ENCODE data around the gene GAK. TPM values are rescaled to one million over a fixed set of nuclear protein-coding genes. Genes with fewer than 3 reads are reported as not detected.

GAK gene
- polyA plus RNA-seq, 2 donors: 82.3 to 147 TPM

DNA sequence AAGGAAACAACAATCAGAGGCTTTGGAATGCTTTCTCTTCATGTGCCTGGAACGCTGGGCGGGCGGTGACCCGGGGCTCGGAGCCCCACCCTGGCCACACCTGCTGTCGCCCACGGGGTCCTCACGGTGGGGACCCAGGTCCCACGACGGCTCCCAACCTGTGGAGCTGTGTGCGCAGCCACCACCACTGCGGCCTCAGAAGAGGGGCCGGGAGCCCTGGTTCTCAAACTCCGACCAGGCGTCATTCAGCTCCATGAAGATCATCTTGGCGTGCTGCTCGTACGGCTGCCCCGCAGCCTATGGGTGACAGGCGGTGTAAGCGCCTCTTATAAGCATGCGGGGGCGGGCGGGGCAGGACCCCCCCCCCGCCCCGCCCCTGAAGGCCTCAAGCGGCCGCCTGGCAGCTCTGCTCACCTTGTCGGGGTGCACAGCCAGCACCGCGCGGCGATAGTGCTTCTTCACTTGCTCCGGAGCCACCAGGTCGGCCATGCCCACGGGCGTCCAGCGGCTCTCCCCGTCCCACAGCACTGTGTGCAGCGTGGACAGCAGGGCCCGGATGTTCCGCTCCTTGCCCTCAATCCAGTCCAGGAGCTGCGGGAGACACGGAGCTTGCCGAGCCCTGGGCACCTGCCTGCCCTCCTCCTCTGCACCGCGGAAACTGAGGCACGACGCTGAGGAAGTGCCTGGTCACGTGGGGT, 82.5 kb downstream of the GAK start:
- WGBS, 2 donors: 95% methylated on average over 48 to 50 of the region's 50 CpGs
- Histone ChIP-seq H3K4me1 (ENCODE audit: control insufficient read depth in 2 of 2, insufficient read depth in 2 of 2, low read length in 1 of 2) (no peaks in the 10 kb centered on the region), H3K27me3 (ENCODE audit: control insufficient read depth in 1 of 2, insufficient read depth in 2 of 2, low read length in 2 of 2) (no peaks in the 10 kb centered on the region), H3K36me3 (ENCODE audit: control insufficient read depth in 2 of 2, insufficient read depth in 2 of 2, low read length in 1 of 2) (peaks cover 0 to 52% of the 10 kb centered on the region in 2 donors), H3K9me3 (ENCODE audit: control insufficient read depth in 2 of 2, insufficient read depth in 1 of 2, low read depth in 1 of 2, low read length in 1 of 2) (no peaks in the 10 kb centered on the region), H3K27ac (ENCODE audit: low read depth in 2 of 2, low read length in 1 of 2) (no peak overlapping the region), H3K4me3 (ENCODE audit: low read depth in 1 of 2, low read length in 2 of 2) (no peak overlapping the region)

DNA sequence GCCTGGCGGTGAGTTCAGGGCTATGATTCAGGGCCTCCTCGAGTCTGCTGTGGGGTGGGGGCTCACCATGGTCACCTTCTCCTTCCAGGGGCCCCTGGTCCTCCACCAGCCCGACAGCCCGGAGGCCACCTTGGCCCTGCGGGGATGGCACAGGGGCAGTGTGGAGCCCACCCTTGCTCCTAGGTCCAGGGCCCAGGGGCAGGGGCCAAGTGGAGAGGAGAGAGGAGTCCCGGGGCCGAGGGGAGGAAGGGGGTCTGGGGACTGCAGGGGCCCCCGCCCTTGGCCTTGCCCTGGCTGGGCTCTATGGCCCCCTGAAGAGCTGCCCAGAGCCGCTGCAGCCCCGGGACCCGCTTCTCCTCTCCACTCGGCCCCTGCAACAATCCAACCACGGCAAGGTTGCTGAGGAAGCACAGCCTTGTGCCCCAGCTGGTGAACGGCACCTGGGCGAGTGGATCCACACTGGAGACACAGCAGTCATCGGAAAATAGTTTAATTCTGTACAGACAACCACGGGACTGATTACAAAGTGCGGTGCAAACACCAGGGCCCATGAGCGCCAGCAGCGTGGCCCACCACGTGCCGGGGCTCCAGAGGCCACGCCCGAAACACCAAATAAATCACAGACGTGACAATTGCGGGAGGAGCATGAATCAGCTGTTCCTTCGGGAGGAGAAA, 83.2 kb downstream of the GAK start:
- peaks cover 0 to 55% of the 10 kb centered on the region in 2 donors for H3K36me3 ChIP-seq (ENCODE audit: control insufficient read depth in 2 of 2, insufficient read depth in 2 of 2, low read length in 1 of 2)
- WGBS, 2 donors: 83 to 86% methylated on average over 24 to 27 of the region's 27 CpGs

DNA sequence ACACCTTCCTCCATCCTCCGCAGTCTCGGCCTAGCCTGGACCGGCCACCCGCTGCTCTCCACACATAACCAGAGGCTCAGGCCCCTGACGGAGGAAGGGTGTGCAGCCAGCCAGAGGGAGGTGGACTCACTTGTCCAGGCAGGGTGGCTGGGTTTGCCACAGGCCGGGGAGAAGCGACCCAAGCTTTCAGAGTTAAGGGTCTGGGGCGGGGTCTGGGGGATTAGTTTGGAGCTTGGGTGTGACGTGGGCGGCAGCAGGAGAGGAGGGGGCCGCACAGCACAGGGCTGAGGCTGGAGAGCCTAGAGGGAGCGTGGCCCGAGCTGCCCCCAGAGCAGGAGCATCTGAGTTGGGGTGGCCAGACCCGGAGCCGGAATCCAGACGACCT, 83.8 kb downstream of the GAK start:
- H3K27me3 ChIP-seq (ENCODE audit: control insufficient read depth in 1 of 2, insufficient read depth in 2 of 2, low read length in 2 of 2): no peaks in the 10 kb centered on the region
- WGBS, 2 donors: 90 to 92% methylated on average over 16 of the region's 16 CpGs
- peaks cover 0 to 52% of the 10 kb centered on the region in 2 donors for H3K36me3 ChIP-seq (ENCODE audit: control insufficient read depth in 2 of 2, insufficient read depth in 2 of 2, low read length in 1 of 2)
- no peak overlapping the region for H3K4me3 ChIP-seq (ENCODE audit: low read depth in 1 of 2, low read length in 2 of 2)
- no peaks in the 10 kb centered on the region for H3K4me1 ChIP-seq (ENCODE audit: control insufficient read depth in 2 of 2, insufficient read depth in 2 of 2, low read length in 1 of 2)
- no peak overlapping the region for H3K27ac ChIP-seq (ENCODE audit: low read depth in 2 of 2, low read length in 1 of 2)
- no peaks in the 10 kb centered on the region for H3K9me3 ChIP-seq (ENCODE audit: control insufficient read depth in 2 of 2, insufficient read depth in 1 of 2, low read depth in 1 of 2, low read length in 1 of 2)

More for the DNA sequence above, 83.2 kb downstream of the GAK start:
- H3K27ac ChIP-seq (ENCODE audit: low read depth in 2 of 2, low read length in 1 of 2): no peak overlapping the region
- H3K9me3 ChIP-seq (ENCODE audit: control insufficient read depth in 2 of 2, insufficient read depth in 1 of 2, low read depth in 1 of 2, low read length in 1 of 2): no peaks in the 10 kb centered on the region
- no peaks in the 10 kb centered on the region for H3K27me3 ChIP-seq (ENCODE audit: control insufficient read depth in 1 of 2, insufficient read depth in 2 of 2, low read length in 2 of 2)
- no peaks in the 10 kb centered on the region for H3K4me1 ChIP-seq (ENCODE audit: control insufficient read depth in 2 of 2, insufficient read depth in 2 of 2, low read length in 1 of 2)
- H3K4me3 ChIP-seq (ENCODE audit: low read depth in 1 of 2, low read length in 2 of 2): no peak overlapping the region

DNA sequence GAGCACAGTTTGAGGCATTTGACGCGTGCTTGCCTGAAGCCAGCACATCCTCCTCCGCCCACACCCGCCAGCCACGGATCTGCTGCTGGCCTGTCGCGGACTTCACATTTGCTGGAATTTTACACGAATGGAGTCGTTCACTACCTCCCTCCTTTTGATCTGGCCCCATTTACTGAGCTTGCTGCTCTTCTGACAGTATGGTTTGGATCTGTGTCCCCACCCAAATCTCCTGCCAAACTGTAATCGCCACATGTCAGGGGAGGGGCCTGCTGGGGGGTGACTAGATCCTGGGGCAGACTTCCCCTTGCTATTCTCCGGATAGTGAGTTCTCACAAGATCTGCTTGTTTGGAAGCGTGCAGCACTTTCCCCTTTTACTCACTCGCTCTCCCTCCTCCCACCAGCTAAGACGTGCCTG, 86.3 kb downstream of the GAK start:
- no peaks in the 10 kb centered on the region for H3K9me3 ChIP-seq (ENCODE audit: control insufficient read depth in 2 of 2, insufficient read depth in 1 of 2, low read depth in 1 of 2, low read length in 1 of 2)
- H3K4me3 ChIP-seq (ENCODE audit: low read depth in 1 of 2, low read length in 2 of 2): no peak overlapping the region
- no peaks in the 10 kb centered on the region for H3K27me3 ChIP-seq (ENCODE audit: control insufficient read depth in 1 of 2, insufficient read depth in 2 of 2, low read length in 2 of 2)
- peaks cover 0 to 34% of the 10 kb centered on the region in 2 donors for H3K36me3 ChIP-seq (ENCODE audit: control insufficient read depth in 2 of 2, insufficient read depth in 2 of 2, low read length in 1 of 2)
- no peaks in the 10 kb centered on the region for H3K4me1 ChIP-seq (ENCODE audit: control insufficient read depth in 2 of 2, insufficient read depth in 2 of 2, low read length in 1 of 2)
- 59 to 74% methylated on average over 14 of the region's 14 CpGs for WGBS, 2 donors
- no peak overlapping the region for H3K27ac ChIP-seq (ENCODE audit: low read depth in 2 of 2, low read length in 1 of 2)

DNA sequence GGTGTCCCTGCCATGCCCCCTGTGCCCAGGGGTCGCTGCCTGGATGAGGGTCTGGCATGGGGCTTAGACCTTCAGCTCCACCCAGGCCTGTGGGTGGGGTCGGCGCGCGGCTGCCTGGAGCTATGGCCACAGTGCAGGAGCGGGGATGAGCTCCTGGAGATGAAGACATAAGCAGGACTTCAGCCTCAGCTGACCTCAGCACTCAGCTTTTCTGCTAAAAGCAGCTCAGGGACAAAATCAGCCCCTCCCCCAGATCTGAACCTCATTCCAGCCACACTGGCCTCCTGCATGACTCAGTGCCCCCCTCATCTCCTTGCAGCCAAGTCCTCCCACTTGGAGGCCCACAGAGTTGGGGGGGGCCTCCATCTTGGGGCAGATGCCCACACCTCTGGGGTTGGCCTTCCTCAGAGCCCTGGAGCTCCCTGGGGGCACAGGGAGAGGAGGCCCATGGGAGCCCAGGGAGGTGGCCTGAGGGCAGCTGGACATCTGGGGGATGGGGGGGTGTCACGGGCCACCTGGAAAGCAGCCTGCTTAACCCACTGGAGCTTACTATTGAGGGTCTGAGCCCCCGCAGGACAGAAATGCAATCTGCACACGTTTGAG, 86.8 kb downstream of the GAK start:
- H3K4me3 ChIP-seq (ENCODE audit: low read depth in 1 of 2, low read length in 2 of 2): no peak overlapping the region
- whole genome bisulfite sequencing, 2 donors: 75 to 83% methylated on average over 9 of the region's 9 CpGs
- no peaks in the 10 kb centered on the region for H3K9me3 ChIP-seq (ENCODE audit: control insufficient read depth in 2 of 2, insufficient read depth in 1 of 2, low read depth in 1 of 2, low read length in 1 of 2)
- H3K27ac ChIP-seq (ENCODE audit: low read depth in 2 of 2, low read length in 1 of 2): no peak overlapping the region
- H3K4me1 ChIP-seq (ENCODE audit: control insufficient read depth in 2 of 2, insufficient read depth in 2 of 2, low read length in 1 of 2): no peaks in the 10 kb centered on the region
- peaks cover 0 to 29% of the 10 kb centered on the region in 2 donors for H3K36me3 ChIP-seq (ENCODE audit: control insufficient read depth in 2 of 2, insufficient read depth in 2 of 2, low read length in 1 of 2)
- no peaks in the 10 kb centered on the region for H3K27me3 ChIP-seq (ENCODE audit: control insufficient read depth in 1 of 2, insufficient read depth in 2 of 2, low read length in 2 of 2)

DNA sequence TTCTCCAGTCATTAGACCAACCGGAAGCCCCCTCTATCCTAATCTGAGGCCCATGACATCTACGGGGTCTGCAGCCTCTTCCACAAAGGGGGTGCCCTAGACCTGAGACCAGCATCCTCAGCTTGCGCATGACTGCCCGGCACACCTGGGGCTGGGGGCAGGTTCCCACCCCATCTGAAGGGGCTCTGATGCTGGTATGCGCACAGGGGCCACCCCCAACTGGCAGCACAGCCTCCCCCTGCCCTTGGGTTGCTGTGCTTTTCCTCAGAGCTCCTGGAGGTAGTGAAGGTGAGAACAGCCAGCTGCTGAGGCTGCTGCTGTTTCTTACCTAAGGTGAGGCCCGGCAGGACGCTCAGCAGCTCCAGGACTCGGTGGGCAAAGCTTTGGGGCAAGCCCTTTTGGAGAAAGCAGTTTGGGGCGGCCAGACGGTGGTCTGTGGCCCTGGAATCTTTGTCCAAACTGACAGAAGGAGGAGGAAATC, 87.3 kb downstream of the GAK start:
- WGBS, 2 donors: 92 to 94% methylated on average over 10 of the region's 10 CpGs
- Histone ChIP-seq H3K9me3 (ENCODE audit: control insufficient read depth in 2 of 2, insufficient read depth in 1 of 2, low read depth in 1 of 2, low read length in 1 of 2) (no peaks in the 10 kb centered on the region), H3K4me1 (ENCODE audit: control insufficient read depth in 2 of 2, insufficient read depth in 2 of 2, low read length in 1 of 2) (no peaks in the 10 kb centered on the region), H3K27me3 (ENCODE audit: control insufficient read depth in 1 of 2, insufficient read depth in 2 of 2, low read length in 2 of 2) (no peaks in the 10 kb centered on the region), H3K4me3 (ENCODE audit: low read depth in 1 of 2, low read length in 2 of 2) (no peak overlapping the region), H3K36me3 (ENCODE audit: control insufficient read depth in 2 of 2, insufficient read depth in 2 of 2, low read length in 1 of 2) (peaks cover 0 to 24% of the 10 kb centered on the region in 2 donors), H3K27ac (ENCODE audit: low read depth in 2 of 2, low read length in 1 of 2) (no peak overlapping the region)

DNA sequence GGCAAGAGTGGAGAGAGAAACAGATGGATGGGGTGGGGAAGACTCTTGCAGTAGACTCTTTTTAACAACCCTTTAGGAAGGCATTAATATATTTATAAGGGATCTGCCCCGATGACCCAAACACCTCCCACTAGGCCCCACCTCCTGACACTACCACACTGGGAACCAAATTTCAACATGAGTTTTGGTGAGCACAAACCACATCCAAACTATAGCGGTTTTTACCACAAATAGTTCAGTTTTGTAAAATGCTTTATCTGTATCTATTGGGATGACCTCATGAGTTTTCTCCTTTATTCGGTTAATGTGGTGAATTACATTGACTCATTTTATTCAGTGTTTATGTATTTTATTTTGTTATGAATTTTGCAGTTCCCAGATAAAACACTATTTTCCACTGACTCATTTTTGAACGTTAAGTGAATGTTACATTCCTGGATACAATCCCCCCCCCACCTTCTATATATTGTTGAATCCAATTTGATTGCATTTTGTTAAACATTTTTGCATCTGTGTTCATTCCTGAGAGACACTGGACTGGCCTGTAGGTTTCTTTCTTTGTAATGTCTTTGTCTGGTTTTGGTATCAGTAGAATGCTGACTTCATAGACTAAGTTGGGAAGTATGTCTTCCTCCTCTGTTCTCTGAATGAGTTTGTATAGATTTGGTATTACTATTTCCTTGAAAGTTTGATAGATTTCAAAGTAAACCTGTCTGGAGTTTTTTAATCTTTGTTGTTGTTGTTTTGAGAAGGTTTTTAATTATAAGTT, 92.3 kb downstream of the GAK start:
- Histone ChIP-seq H3K4me1 (ENCODE audit: control insufficient read depth in 2 of 2, insufficient read depth in 2 of 2, low read length in 1 of 2) (no peaks in the 10 kb centered on the region), H3K4me3 (ENCODE audit: low read depth in 1 of 2, low read length in 2 of 2) (no peak overlapping the region), H3K27ac (ENCODE audit: low read depth in 2 of 2, low read length in 1 of 2) (no peak overlapping the region), H3K36me3 (ENCODE audit: control insufficient read depth in 2 of 2, insufficient read depth in 2 of 2, low read length in 1 of 2) (peaks cover 0 to 3% of the 10 kb centered on the region in 2 donors), H3K9me3 (ENCODE audit: control insufficient read depth in 2 of 2, insufficient read depth in 1 of 2, low read depth in 1 of 2, low read length in 1 of 2) (peaks cover 0 to 18% of the 10 kb centered on the region in 2 donors), H3K27me3 (ENCODE audit: control insufficient read depth in 1 of 2, insufficient read depth in 2 of 2, low read length in 2 of 2) (no peaks in the 10 kb centered on the region)
- WGBS, 2 donors: 81 to 85% methylated on average over 4 of the region's 4 CpGs

DNA sequence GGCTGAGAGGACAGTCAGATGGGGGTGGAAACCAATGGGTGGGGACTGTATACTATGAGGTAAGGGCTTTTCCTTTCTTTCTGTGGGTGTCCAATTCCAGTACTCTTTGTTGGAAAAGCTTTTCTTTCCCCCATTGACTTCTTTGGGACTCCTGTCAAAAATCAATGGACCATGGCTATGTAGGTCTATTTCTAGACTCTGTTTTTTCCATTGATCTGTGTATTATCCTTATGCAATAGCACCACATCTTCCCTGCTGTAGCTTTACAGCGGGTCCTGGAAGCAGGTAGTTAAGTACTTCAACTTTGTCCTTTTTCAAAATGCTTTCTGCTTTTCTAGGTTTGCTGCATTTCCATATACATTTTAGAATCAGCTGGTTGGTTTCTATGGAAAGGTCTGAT, 94.3 kb downstream of the GAK start:
- Histone ChIP-seq H3K27ac (ENCODE audit: low read depth in 2 of 2, low read length in 1 of 2) (no peak overlapping the region), H3K27me3 (ENCODE audit: control insufficient read depth in 1 of 2, insufficient read depth in 2 of 2, low read length in 2 of 2) (no peaks in the 10 kb centered on the region), H3K9me3 (ENCODE audit: control insufficient read depth in 2 of 2, insufficient read depth in 1 of 2, low read depth in 1 of 2, low read length in 1 of 2) (peaks cover 0 to 18% of the 10 kb centered on the region in 2 donors), H3K36me3 (ENCODE audit: control insufficient read depth in 2 of 2, insufficient read depth in 2 of 2, low read length in 1 of 2) (no peaks in the 10 kb centered on the region), H3K4me3 (ENCODE audit: low read depth in 1 of 2, low read length in 2 of 2) (no peak overlapping the region), H3K4me1 (ENCODE audit: control insufficient read depth in 2 of 2, insufficient read depth in 2 of 2, low read length in 1 of 2) (no peaks in the 10 kb centered on the region)
- 97 to 100% methylated on average over 1 of the region's 1 CpG for WGBS, 2 donors

DNA sequence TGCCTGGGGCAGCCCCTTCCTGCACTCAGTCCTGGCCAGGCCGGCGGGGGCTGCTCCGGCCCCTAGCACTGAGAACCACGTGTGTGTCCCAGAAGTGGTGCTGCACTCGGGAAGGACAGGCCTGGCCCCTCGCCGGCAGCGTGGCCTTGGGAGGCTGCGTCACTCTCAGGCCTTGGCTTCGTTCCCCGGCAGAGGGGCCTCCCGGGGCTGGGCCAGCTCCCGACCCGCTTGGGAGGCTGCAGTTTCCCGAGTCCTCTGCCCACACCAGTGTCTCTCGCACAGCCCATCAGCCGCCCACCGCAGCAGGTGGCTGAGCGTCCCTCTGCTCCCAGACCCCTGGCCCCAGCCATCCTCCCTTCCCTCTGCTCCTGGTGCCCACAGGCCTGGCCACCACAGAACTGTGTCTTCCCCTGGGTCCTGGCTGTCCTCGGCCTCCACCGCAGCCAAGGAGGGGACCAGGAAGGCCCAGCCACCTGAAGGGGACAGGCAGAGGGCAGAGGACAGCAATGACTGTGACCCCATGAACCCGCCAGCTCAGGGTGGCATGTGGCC, 95.3 kb downstream of the GAK start:
- no peak overlapping the region for H3K4me3 ChIP-seq (ENCODE audit: low read depth in 1 of 2, low read length in 2 of 2)
- WGBS, 2 donors: 80 to 91% methylated on average over 22 of the region's 22 CpGs
- no peak overlapping the region for H3K27ac ChIP-seq (ENCODE audit: low read depth in 2 of 2, low read length in 1 of 2)
- H3K9me3 ChIP-seq (ENCODE audit: control insufficient read depth in 2 of 2, insufficient read depth in 1 of 2, low read depth in 1 of 2, low read length in 1 of 2): peaks cover 0 to 24% of the 10 kb centered on the region in 2 donors
- H3K27me3 ChIP-seq (ENCODE audit: control insufficient read depth in 1 of 2, insufficient read depth in 2 of 2, low read length in 2 of 2): no peaks in the 10 kb centered on the region
- no peaks in the 10 kb centered on the region for H3K4me1 ChIP-seq (ENCODE audit: control insufficient read depth in 2 of 2, insufficient read depth in 2 of 2, low read length in 1 of 2)
- no peaks in the 10 kb centered on the region for H3K36me3 ChIP-seq (ENCODE audit: control insufficient read depth in 2 of 2, insufficient read depth in 2 of 2, low read length in 1 of 2)
